GM04503 (cell line): ENCODE measurements around the gene ORM1.

ENCODE experiments used
- DNase-seq: peaks from one replicate; pipeline ENCODE4 v3.0.0-alpha.2; 2012; ENCODE audit warnings: low read depth

Gene ORM1

GRCh38 chr9:114366334-114367128 is 43.6 kb downstream of the ORM1 start:
- DNase-seq: peak; percentile 82

GRCh38 chr9:114367366-114367765 is 44.5 kb downstream of the ORM1 start:
- no peak for DNase-seq

GRCh38 chr9:114367772-114368569 is 45.1 kb downstream of the ORM1 start:
- no peak for DNase-seq

- no peak for DNase-seq
Measured at GRCh38 chr9:114369216-114370130, 46.6 kb downstream of the ORM1 start.

GRCh38 chr9:114370251-114370967 is 47.5 kb downstream of the ORM1 start:
- no peak for DNase-seq

GRCh38 chr9:114370968-114371320 is 48.0 kb downstream of the ORM1 start:
- no peak for DNase-seq

- no peak for DNase-seq
Measured at GRCh38 chr9:114371343-114371944, 48.5 kb downstream of the ORM1 start.

- DNase-seq: no peak
Measured at GRCh38 chr9:114371973-114372917, 49.3 kb downstream of the ORM1 start.

- DNase-seq: no peak
Measured at GRCh38 chr9:114372921-114373448, 50.1 kb downstream of the ORM1 start.

- DNase-seq: no peak
Measured at GRCh38 chr9:114373960-114374730, 51.2 kb downstream of the ORM1 start.

GRCh38 chr9:114374936-114375335 is 52.0 kb downstream of the ORM1 start:
- DNase-seq: no peak

- no peak for DNase-seq
Measured at GRCh38 chr9:114375386-114376175, 52.7 kb downstream of the ORM1 start.
